Activated CD4-positive, alpha-beta T cell treated with anti-CD3 and anti-CD28 coated beads, Interleukin-2, amount 50 U/mL, for 4 hours (primary cell): ENCODE measurements around the gene DGCR2.
"Not testable (repeated sequence)": the region's sequence is repeated elsewhere in the genome, so short reads cannot be mapped to it uniquely, and the experiment has no call there.

Source experiments
- DNase-seq, 2 experiments: peaks; one replicate each; pipeline ENCODE4 v3.0.0-alpha.2; 2020

Gene DGCR2

DNA sequence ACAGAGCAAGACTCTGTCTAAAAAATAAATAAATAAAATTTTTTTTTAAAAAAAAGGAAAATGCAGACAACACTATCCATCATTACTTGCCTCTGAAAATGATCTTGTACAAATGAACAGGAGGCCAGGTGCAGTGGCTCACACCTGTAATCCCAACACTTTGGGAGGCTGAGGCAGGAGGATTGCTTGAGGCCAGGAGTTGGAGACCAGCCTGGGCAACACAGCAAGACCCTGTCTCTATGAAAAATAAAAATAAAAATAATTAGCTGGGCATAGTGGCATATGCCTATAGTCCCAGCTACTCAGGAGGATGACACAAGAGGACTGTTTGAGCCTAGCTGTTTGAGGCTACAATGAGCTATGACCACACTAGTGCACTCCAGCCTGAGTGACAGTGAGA is 49.4 kb downstream of the DGCR2 start:
- DNase-seq: not testable (repeated sequence)

DNA sequence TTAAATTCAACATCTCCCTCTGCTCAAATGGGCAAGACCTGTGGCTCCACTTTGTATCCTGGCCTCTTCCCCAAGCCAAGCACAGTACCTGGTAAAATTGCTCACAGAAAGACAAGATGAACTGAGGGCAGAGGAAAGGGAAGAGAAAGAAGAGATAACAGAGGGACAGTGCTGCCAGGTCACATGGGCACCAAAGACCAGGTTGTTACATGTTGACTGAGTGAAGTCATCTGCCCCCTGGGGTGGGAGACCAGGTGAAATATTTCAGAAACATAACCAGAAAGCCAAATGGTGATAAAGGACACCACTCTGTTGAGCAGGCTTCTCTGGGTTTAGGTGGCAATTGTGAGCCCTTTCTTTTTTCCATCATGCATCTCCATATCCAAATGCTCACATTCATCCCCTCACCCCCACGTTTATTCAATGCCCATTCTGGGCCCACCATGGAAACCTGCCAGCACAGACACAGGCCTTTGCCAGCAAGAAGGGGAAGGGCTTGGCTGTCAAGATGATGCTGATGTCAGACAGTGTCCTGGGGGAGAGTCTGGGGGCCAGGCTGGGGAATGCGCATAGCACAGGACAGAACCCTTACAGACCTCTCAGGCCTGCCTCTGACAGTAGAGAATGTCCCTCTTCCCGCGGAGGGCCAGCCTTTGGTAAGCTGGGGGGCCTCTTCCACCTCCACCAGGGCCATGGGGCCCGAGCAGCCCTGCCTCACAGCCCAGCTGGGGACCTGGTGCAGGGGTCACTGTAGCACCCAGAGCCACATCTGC is 51.6 kb downstream of the DGCR2 start:
- no peak for DNase-seq

DNA sequence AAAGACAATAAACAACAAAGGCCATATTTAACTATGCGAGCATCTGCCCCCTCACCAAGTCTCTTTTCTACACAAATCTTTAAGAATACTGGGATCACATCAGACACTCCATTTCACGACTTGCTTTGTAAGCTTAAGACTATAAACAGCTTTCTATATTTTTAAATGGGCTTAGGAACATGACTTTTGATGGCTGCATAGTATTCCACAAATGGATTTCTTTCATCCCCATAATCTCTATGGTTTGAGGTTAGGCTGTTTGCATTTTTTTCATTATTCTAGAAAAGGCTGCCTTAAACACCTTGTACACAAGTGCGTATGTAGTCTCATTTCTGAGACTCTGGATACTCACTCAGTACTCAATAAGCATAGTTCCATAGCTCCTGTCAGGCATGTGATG is 52.8 kb downstream of the DGCR2 start:
- no peak for DNase-seq

DNA sequence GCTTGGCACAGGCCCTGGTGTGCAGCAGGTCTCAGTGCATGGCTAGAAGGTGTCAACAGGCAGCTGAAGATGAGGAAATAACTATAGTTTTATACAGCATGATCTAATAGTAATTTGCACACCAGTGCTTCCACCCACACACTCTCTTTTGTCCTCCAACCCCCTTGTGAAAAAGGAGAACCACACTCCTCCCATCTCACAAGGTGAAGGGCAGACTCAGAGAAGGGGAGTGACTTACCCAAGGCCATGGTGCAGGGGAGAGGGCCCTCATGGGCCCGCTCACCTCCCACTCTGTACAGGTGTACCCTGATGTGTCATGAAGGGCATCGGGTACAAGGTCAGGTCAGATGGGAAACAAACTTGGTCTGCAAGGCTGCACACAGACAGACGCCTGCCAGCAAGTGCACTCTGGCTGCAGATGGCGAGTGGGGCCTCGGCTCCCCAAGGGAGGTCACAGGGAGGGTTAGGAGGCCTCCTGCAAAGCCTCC is 53.4 kb downstream of the DGCR2 start:
- no peak for DNase-seq

DNA sequence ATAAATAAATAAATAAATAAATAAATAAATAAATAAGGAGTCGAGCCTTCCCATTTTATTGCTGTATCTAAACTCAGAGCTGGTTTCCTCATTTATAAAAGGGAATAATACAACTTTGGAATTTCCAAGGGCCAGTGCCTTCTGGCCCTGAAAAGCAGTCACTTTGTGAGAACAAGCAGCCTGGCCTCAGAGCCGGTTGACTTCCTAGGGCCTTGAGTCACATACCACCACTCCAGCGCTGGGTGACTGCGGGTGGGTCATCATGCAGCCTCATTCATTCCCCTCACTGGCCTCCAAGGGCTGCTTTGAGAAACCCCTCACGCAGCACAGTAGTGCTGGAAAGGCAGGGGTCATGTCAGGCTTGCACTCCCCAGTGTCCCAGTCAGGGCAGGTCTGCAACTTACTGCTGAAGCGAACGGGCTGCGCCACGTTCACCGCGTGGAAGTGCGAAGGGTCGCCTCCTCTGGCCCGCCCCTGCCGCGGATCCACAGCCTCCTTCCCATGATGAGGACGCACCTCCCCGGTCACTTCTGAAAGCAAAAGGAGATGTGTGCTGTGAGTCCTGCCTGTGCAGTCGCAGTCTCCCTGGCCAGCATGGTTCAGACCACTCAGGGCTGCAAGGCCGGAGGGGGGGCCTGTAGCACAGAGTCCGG is 54.4 kb downstream of the DGCR2 start:
- no peak for DNase-seq

DNA sequence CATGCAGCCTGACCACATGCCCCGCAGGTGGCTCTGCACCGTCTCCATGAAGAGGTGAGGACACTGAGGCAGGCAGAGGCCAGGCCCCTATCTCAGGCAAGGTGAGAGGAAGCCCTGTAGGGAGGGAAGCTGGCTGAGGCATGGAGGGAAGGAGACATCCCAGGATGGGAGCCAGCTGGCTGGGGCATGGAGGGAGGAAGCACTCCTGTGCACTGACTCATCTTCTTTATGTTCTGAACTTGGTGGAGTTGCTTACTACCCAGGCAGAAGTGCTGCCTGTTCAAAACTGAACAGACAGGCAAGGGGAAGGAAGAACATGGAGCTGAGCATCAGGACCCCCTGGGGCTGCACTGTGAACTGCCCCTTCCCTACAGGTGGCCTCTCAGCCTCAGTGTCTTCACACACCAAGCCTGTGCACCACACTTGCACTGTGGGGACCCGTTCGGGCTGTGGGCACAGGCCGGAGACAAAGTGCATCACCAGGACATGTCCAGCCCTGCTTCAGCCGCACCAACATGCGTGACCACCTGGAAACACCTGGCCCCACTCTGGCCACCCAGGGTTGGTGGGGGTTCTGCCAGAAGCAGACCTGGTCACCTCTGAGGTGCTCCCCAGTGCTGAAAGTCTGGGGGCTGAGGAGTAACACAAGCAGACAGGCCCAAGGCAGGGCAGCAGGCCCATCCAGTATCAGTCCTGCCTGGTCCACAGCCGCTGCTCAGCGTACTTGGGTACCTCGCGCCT is 55.5 kb downstream of the DGCR2 start:
- no peak for DNase-seq

DNA sequence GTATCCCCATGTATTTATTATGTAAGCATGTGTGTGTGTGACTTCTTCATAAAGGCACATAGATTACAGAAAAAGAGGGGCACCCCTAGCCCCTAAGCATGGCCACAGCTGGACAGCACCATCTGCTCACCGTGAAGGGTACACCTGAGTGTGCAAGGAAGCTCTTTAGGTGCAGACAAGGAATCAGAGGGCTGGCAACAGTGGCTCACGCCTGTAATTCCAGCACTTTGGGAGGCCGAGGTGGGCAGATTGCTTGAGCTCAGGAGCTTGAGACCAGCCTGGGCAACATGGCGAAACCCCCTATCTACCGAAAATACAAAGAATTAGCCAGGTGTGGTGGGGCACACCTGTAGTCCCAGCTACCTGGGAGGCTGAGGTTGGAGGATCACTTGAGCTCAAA is 56.3 kb downstream of the DGCR2 start:
- DNase-seq: no peak

DNA sequence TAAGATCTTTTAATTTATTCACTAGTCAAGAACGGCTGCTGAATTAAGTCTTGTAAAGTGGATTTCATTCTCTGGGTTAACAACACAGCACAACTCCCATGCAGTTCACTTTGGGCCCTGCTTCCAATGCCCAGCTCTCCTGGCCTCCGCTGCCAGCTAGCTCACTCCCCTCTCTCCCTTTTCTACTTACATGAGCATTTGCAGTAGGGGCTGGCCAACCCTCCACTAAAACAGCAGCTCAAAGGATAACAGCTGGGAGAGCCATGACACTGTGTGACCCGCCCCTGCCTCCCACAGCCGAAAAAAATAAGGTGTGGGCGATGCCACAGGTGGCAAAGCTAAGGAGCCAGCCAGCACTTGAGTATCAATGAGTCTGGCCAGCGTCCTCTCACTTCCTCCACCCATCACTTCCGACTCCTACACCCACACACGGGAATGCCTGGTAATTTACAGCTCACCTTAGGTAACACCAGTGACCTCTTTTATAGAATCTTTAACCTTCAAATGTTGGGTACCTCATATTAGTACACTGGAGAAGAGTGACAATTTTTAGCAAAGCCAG is 56.8 kb downstream of the DGCR2 start:
- no peak for DNase-seq

DNA sequence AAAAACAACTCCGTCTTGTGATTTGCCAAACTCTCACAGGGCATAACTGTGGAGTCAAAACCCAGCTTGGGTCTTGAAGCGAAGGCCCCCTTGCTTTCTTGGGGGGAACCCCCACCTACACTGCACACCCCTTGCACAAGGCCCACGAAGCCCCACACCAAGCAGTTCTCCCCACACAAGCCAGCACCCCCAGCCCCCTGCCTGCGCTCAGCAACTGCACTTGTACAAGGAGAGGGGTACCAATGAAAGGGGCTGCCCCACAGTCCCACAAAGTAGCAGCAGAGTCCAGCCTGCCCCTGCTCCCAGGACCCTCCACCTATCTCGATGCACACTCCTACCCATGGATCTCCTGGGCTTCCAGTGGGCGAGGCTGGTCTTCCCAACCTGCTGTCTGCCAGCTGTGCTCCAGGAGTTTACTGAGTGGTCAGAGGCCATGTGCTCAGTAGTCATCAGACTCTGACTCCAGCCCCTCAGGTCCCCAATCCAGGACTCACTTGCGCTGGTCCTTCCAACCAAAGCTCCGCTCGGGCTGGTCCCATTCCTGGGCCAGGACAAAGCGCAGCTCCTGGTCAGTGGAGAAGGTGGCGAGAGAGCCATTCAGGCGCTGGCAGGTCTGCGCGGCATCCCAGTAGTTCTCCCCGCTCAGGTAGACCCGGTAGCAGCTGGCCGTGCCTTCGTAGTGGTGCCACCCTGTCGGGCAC is 57.7 kb downstream of the DGCR2 start:
- DNase-seq: no peak

DNA sequence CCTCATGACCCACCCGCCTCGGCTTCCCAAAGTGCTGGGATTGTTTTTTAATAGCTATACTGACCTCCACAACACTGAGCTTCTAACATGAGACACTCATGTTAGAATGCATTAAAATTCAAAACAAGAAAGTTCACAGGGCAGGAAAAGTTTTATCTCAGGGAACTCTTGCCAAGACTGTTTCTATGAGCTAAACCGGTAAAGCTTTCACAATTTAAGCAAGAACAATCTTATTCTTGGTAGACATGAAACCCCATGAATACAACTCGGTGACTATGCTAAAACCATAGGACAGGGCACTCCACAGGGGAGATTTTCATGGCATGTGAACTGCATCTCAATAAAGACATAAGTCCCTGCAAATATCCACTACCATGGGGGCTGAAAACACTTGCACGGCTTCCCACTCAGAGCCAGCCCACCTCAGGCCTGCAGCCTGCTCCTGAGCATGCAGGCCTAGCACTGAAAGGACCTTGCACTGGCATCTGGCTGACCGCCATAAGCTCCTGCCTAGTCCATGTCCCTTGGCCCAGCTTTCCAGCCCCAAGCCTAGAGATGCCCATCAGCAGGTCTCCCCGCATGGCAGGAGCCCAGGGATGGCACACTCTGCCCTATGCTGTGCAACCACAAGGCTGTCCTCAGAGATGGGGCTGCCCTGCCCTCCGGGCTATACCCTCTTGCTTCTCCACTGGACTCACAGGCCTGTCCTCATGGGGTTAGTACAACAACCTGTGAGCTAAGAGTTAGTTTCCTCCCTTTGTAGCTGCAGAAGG is 58.4 kb downstream of the DGCR2 start:
- no peak for DNase-seq

DNA sequence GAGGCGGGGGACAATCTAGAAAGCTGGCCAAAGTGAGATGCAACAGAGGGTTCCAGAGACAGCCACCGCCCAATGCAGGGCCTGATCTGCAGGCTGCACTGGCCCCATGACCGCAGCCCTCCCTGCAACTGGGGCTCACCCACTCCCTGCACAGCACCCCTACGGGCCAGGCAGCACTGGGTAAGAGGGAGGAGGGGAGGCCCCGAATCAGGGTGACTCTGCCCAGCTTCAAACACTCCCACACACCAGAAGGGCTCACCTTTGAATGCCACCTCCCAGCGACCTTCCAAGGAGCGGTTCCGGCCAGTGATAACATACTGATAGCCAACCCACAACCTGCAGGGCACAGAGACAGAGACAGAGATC is 59.3 kb downstream of the DGCR2 start:
- DNase-seq: no peak

DNA sequence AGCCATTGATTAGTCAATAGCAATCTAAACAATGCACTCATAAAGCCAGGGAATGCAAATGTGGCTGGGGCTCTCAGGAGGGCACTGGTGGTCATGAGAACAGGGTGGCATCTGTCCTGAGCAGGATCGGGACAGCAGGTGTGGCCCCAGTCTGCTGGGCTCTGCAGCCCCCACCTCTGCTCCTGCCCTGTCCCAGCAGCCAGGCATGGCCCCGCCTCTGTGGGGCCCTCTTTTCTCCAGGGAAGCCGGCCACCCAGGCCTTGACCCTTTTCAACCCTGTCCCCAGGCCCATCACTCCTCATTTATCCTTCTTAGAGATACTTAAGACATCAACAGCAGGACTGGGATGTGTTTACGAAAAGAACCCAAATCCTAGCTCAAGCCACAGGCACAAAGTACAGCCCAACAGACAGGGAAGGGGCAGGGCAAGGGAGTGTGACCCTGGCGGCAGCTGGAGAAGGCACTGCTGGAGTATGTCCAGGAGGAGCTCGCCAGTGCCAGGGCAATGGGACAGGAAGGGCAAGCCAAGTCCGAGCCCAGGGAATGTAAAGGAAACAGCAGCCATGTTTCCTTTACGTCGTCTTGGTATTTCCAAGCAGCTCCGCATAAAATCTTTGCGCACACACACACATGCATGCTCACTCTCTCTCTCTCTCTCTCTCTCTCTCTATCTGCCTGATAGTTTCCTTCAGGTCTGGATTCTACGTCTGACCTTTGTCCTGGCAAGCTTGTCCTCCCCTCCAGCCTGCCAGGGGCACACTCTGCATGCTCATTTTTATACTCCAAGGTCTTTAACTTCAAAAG is 59.9 kb downstream of the DGCR2 start:
- no peak for DNase-seq

DNA sequence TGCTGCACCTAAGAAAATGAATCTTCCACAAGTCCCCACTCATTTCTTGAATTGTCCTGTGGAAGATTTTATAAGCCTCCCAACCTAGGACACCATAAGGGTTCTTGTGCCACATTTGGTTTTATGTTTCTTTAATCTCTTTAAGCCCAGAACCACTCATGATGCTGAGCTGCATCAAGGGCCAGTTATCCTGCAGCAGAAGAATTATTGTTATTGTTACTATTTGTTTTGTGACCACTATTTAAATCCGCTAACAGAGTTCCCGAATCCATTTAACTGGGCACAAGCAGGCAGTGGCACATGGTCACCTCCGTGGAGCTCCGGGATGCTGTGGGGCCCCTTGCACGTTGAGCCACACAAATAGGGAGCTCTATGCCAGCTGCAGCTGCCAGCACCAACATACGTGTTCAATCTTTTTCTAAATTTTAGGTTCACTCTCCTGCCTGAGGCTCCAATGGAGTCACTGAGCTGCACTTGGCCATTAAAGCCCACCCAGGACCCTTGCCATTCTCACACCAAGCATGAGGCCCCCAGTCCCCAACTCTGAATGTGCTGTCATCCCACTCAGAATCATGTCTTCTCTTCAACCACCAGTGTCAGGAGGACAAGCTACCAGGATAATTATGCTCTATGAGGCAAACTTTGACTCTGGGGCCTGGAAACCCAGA is 60.6 kb downstream of the DGCR2 start:
- no peak for DNase-seq

DNA sequence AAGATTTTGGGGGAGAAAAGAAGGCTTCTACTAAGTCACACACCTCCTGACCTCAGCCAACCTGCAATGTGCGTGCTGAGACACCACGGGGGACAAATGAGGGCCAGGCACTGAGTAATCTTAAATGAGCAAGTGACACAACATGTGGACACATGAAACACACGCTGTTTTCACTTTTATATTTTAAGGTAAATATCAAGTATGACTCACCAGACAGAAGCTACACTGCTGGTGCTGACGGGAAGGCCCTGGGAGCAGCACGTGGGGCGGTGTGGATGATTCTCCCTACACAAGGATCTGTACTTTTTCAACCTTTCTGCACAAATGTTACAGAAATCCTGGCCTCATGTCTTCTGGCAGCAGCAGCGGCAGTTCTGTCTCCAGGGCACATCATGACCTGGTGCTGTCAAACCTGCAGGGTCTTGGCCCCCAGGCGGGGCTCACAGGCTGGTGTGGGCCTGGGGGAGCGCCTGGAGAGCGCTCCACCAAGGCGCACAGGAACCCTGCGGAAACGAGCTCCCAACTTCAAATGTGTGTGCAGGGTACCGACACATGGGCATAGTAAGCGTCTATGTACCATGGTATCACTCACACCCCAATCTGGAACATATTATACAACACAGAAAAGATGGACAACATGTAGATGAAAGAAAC is 61.7 kb downstream of the DGCR2 start:
- DNase-seq: no peak

DNA sequence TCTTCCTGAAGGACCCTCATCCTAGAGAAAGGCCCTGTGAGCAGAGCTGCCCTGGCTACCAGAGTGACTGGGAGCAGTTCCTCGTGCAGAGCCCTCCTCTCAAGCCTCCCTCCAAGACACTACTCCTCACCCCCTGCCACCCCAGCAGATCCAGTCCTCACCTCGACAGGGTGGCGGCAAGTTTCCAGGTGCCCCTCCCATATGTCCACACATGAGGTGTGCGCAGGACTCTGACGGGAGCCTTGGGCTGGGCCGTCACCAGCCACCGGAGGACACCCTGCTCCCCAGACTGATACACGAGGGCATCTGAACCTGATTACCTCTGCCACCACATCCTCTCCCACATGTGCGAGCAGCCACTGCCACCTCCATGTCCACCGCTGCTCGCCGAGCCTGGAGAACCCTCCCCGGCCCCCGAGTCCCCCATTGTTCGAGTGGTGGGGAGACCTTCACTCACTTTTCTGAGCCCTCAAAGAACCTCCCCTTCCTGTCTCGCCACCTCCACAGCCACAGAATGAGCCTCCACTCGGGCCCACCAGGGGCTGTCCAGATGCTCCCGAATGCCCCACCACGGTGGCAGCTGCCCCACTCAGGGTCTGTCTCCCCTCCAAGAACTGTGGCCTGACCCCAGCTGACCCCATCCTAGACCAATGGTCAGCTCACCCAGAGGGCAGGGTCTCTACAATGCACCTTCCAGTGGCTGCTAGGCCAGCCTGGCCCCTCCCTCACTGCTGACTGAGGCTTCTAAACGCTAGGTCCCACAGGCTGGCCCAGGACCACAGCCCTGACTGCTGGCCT is 62.5 kb downstream of the DGCR2 start:
- no peak for DNase-seq

DNA sequence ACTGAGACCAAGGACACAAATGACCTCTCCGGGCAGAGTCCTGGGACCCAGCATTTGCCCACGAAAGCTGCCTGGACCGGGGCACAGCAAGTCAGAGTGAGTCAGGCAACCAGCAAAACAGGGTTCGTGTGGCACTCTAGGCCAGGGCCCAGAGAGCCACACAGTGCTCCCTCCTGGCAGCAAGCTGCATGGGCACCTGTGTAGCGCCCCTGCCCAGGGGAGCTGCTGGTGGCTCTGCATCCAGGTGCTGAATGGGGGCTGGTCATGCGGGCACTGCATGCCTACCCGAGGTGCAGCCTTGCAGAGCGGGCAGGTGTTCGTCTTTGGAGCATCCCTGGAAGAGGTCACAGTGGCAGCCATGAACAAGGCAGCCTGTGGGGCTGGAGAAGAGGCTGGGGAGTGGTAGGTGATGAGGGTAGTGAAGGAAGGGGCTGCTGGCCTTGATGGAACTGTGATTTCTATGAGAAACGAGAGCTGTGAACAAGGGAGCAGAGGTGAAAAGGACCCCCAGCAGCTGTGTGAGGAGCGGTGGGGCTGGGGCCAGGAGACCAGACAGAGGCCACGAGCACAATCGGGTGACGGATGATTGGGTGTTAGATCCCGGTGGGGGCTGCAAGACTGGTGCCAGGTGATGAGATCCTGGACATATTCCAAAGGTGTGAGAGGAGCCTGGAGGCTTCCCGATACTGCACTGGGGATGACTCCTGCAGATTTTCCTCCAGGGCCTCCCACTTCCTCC is 63.3 kb downstream of the DGCR2 start:
- no peak for DNase-seq

DNA sequence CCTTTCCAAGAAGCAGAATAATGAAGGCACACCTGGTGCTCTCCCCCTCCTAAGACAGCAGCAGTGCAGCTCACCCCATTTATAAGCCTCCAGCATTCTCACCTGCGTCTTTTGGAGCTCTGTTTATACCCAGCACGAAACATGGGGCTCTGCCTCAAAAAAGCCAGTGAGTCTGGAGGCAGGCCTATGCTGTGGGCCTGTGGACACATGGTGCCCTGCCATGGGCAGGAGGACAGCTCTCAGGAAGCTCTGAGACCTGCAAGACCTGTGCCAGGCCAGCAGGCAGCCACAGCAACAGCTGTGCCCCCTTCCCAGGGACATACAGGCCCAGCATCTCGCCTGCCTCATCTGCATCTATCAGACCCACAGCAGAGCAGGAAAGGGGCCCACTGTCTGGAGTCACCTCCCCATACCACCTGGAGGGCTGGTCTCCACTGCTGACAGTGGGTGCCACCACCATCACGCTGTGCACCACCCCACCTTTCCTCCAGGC is 64.2 kb downstream of the DGCR2 start:
- DNase-seq: no peak

DNA sequence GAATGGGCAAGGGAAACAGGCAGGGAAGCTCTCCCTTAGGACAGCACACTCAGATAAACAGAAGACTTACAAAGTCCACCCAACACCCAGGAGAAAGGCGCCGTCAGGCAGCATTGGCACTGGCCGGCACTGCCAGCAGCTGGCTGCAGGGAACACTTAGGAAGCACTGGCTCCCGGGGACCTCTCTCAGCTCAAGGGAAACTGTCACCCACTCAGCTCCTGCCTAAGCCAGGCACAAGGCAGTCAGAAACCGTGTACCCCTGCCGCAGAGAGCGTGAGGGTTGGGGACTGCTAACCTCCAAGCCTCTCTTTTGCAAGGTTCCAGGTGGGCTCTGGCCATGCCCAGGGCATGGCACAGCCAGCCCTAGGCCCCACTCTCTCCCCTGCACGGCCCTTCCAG is 64.7 kb downstream of the DGCR2 start:
- DNase-seq: no peak
